NCI-H2227 (cell line): ENCODE results near the gene C10orf143.
"Not testable (repeated sequence)": the region's sequence is repeated elsewhere in the genome, so short reads cannot be mapped to it uniquely, and the experiment has no call there.

Experiments
- DNase-seq: peaks from one replicate; lab custom pipeline; 2025; ENCODE audit not compliant: unreplicated experiment; lab: John Stamatoyannopoulos, UW

Gene C10orf143

DNA sequence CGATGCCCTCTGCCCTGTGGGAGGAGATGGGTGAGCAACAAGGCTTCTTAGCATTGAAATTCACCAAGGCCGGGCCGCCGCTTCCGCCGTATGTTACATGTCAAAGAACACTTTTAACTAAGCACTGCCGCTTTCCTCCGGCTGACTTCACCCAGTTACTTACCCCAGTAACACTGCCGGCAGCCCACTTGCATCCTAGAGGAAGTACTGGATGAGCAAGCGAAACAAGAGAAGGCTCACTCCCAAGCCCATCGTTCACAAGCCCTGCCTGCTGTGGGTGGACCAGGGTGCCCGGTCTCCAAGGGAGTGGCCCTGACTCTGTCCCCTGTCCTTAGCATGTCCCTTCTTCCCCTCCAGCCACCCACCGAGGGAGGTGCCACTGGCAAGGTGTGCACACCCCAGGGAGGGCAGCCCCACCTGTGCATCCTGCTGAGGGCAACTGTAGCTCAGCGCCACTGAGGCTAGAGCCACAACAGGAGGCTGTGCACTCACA is 73.4 kb downstream of the C10orf143 start:
- no peak for DNase-seq

DNA sequence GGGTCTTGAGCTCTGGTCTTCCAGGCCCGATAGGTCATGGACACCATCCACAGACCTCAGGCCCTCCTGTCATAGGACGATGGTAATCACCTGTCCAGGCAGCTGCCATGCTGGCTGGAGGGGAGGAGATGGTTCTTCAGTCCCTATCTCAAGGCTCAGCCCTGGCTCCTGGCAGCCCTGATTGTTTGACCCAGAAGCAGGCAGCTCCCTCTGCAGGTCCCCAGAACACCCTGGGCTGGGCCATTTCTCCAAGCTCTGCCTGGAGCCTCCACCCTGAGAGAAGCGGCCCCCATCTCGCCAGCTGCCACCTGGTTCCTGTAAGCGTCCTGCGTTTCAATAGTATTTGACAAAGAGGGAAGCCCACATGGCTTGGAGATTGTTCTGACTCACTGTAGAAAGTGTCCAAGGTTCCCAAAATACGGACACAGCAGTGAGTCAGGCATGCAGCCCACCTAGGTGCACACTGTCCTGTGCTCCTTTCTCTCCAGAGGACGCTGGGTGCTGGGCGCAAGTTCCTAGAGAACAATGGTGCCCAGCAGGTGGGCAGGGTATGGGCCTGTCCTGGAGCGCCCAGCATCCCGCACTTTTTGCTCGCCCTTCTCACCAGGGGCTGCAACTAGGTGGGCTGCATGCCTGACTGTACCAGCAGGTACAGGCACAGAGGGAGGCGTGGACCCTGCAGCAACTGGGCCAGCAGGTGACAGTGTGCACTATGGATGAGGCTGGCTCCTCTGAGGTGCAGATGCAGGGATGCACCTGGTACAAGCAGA is 74.1 kb downstream of the C10orf143 start:
- DNase-seq = no peak

DNA sequence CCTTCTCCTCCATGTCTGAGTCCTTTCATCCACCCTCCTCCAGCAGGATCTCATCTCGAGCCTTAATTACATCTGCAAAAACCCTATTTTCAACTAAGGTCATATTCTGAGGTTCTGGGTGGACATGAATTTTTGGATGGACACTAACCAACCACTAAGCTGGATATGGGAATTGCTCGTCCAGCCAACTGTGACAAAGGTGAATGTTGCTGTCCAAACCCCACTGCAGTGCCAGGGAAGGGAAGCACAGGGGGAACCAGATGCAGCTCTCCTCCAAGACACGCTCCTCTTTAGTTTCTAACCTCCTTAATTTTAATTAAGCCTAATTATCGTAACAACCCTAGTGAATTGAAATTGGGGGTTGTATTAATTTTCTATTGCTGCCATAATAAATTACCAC is 81.4 kb downstream of the C10orf143 start:
- DNase-seq = no peak

DNA sequence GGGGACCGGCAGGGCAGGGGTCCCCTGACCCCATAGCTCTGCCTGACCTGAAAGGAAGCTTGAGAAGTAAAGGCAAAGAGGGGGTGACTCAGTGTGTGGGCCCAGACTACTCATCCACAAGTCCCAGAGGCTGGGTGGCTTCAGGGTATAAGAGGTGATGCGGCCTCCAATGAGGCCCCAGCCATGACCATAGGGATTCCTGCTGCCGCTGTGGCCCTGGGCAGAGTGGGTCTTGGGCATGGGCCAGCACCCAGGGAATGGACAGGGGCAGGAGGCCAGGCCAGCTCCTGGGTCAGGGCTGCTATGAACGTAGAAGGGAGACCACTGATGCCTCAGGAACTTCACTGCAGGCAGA is 82.2 kb downstream of the C10orf143 start:
- DNase-seq = no peak

DNA sequence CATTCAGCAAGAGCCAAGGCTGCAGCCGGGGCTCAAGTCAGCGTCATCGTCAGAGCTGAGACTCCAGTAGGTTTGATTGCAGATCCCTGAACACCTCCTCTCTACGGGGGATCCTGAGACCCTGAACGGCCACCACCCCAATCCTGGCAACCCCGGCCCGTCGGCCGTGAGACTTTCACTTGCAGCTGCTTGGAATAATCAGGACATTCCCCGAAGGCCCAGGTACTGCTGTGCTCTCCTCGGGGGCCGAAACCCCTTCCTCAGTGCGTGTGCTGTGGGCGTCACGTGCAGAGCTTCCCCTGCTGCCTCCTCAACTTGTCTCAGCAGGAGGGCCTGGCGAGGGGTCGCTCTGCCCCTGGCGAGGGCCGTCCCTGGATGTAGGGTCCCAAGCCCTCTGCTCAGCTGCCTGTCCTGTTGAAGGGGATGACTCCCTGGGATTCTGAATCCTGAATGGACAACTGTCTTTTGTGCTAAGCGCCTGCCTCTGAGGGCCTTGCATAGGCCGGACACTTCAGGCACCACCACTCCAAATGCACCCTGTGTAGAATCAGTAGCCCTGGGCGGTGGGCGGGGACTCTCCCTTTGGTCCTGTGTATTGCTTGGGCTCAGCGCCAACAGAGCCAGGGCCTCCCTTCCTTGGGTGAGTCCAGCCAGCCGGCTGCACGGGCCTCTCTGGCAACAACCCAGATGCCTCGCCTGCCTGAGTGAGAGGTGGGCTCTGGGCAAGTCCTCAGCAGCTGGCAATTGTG is 82.7 kb downstream of the C10orf143 start:
- no peak for DNase-seq

GRCh38 chr10:130026670-130027456 is 83.8 kb downstream of the C10orf143 start:
- DNase-seq = no peak

DNA sequence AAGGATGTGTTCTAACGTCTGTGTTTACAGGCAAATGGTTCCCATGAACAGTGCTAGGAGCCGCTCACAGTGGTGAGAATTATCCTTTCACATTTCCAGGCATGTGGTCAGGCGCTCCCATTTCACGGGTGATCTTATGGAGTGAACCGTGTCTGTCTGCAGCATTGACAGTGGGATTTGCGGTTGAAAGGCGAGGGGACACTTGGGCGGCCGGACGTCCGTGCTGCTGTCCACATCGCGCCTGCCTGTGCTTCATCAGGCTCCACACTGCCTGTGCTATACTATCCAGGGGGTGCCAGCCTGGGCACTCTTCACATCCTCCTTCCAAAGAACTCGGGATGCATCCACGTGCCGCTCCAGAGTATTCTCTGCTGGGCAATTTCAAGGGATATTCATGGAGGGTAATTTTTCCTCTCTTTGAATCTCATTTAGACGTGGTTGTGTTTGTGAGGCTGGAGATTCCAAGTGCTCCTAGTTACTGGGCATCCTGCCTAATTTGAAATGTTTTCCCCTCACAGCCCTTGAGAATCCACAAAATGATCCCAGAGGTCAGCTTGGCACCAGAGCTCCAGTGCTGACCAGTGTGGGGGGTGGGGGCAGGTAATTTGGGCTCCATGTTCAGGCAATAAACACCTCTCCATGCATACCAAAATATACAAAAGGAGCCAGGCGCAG is 84.7 kb downstream of the C10orf143 start:
- DNase-seq = no peak

DNA sequence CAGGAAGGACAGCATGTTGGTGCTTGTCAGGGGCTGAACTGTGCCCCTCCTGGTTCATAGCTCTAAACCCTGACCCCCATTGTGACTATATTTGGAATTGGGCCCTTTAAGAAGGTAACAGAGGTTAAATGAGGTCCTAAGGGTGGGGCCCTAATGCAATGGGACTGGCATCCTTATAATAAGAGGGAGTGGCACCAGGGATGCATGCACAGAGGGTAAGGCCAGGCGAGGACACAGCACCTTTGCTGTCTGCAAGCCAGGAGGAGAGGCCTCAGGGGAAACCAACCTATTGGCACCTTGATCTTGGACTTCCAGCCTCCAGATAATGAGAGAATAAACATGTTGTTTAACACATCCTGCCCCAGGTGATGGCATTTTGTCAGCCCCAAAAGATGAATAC is 85.3 kb downstream of the C10orf143 start:
- no peak for DNase-seq

DNA sequence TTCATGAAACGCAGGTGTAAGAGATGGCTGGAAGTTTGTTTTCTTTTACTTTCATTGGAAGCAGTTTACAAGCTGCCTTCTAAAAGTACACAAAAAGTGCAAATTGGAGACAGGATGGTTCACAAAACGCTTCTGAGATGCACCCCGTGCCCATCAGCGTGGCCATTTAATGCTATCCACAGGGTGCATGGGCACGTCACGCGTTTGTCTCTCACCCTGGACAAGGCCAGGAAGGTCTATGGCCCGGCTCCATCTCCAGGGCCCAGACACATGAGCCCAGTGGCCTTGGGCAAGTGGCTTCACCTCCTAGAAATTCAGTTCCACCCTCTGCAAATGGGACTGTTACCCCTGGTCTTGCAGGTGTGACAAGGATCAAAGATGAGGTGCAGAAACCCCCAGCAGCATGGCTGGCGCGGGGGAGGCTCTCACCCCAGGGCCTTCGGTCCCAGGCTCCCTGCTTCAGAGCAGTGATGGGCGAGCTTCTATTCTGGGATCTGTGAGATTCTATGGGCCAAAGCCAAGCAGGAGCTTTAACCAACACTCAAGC is 85.8 kb downstream of the C10orf143 start:
- no peak for DNase-seq

DNA sequence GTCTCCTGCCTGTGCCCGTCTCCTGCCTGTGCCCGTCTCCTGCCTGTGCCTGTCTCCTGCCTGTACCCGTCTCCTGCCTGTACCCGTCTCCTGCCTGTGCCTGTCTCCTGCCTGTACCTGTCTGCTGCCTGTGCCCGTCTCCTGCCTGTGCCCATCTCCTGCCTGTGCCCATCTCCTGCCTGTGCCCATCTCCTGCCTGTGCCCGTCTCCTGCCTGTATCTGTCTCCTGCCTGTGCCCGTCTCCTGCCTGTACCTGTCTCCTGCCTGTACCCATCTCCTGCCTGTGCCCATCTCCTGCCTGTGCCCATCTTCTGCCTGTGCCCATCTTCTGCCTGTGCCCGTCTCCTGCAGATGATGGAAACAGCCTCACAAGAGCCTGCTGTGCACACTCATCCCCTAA is 86.3 kb downstream of the C10orf143 start:
- DNase-seq = not testable (repeated sequence)

DNA sequence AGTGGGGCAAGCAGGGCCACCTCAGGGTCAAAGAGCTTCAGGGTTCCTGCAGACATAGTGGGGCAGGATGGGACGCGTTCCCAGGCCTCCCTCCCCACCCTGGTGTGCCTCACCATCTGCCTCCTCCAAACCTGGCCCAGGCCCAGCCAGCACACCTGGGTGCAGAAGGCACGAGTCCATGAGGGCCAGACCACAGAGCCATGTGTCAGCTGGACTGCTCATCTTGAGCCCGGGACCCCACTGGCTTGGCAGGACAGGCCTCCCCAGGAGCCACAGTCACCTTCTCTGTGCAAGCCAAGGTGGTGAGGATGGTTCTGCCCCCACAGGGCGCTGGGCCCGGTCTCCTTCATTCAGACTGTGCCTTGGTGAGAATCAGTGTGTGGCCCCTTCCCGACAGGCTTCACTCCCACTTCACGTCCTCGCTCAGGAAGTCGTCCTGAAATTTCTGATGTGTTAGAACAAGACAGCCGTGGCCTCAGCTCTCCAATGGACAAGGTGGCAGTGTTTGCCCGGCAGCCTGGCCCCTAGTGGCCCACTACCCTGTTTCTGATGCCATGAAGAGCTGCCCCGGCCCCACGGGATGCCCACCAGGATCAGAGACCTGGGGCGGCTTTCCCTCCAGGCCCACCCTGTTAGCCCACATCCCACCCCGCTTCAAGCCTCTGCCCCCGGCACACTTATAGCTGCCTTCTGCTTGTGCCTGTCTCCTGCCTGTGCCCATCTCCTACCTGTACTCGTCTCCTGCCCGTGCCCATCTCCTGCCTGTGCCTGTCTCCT is 87.0 kb downstream of the C10orf143 start:
- DNase-seq = no peak

GRCh38 chr10:130022511-130023299 is 87.9 kb downstream of the C10orf143 start:
- DNase-seq = no peak

- no peak for DNase-seq
Measured at GRCh38 chr10:130022086-130022485, 88.5 kb downstream of the C10orf143 start.

DNA sequence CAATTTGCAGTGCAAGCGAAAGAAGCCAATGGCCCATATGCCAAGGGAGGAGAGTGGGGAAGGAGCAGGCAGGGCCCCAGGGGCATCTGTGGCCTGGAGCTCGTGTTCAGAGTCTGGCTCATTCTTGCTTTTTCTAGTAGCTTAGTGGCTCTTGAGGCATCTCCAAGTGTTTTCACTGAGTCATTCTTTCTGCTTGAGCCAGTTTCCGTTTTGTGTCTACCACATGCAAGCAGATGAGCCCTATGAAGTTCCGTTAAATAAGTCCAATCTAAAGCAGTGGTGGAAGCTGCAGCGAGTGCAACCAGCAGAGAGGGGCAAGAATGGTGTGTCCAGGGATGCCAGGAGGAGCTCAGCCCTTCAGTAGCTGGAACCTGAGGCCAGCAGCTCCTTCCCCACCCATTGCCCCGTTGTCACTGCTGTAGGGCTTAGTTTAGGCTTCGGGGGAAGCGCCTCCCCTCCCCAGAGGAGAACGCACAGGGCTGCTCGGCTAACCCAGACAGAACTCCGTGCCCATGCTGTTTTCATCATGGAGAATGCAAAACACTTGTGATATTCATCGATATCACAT is 89.2 kb downstream of the C10orf143 start:
- no peak for DNase-seq

GRCh38 chr10:130020651-130021382 is 89.8 kb downstream of the C10orf143 start:
- no peak for DNase-seq

DNA sequence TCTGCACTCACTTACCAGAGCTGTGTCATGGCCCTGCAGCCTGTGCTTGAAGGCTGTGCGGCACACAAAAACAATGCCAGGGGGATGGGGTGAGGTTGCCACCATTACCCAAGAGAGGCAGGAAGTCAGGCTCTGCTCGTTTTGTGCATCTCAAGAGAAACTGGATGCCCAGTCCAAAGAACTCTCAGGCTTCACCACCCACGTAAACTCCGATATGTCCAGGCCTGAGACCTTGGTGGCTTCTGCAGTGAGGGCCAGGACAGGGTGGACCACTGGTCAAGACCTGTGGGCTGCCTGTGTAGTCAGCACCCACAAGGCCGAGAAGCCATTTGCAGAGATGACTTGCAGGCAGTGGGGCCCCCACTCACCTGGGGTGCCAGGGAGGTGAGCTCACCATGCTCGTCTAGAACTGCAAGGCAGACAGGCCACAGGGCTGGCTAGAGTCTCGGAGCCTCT is 91.9 kb downstream of the C10orf143 start:
- no peak for DNase-seq

GRCh38 chr10:130018265-130018664 is 92.4 kb downstream of the C10orf143 start:
- no peak for DNase-seq

DNA sequence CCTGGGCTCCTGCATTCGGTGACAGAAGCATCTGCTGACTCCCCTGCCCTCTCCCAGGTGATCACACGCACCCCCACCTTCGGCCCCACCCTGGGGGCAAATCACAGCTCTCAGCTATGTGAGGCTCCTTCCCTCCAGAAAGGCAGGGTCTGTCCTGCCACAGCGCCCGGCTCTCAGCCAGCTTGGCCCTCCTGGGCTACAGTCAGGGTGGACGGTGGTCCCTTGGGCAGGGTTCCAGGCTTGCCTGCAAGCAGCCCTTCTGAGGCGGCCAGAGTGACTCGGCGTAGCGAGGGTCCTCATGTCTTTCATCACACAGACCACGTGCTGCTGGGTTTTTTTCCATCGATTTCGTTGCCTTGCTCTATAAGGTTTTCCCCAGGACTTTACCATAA is 93.0 kb downstream of the C10orf143 start:
- no peak for DNase-seq
